Prostate gland (tissue), 2 donors: ENCODE results near the gene FUCA2.

ENCODE experiments used
- POLR2A ChIP-seq: fragments of 450-650 bp; IDR thresholded peaks from one replicate; pipeline ENCODE4 v1.6.1; 2016; ENCODE audit warnings: antibody characterized with exemption, mild to moderate bottlenecking
- POLR2AphosphoS5 ChIP-seq: sonication (generic); formaldehyde crosslinking; IDR thresholded peaks from one replicate; pipeline ENCODE4 v1.6.1; 2017; ENCODE audit warnings: antibody characterized with exemption
- TF ChIP-seq, protein P1 (sequence below), 4 experiments: fragments of 200-600 bp in 2 of 4; fragments of 450-650 bp in 2 of 4; sonication (generic) in 2 of 4; IDR thresholded peaks; 1 replicate in 3 of 4; 2 replicates in 1 of 4; pipeline ENCODE4 v1.5.1; 2016 to 2019; ENCODE audit warnings: antibody characterized with exemption in 4 of 4, mild to moderate bottlenecking in 2 of 4, moderate library complexity in 2 of 4

GRCh38 chr6:143517447-143517773 is 5.9 kb upstream of the FUCA2 start:
- TF ChIP-seq, protein P1, sequence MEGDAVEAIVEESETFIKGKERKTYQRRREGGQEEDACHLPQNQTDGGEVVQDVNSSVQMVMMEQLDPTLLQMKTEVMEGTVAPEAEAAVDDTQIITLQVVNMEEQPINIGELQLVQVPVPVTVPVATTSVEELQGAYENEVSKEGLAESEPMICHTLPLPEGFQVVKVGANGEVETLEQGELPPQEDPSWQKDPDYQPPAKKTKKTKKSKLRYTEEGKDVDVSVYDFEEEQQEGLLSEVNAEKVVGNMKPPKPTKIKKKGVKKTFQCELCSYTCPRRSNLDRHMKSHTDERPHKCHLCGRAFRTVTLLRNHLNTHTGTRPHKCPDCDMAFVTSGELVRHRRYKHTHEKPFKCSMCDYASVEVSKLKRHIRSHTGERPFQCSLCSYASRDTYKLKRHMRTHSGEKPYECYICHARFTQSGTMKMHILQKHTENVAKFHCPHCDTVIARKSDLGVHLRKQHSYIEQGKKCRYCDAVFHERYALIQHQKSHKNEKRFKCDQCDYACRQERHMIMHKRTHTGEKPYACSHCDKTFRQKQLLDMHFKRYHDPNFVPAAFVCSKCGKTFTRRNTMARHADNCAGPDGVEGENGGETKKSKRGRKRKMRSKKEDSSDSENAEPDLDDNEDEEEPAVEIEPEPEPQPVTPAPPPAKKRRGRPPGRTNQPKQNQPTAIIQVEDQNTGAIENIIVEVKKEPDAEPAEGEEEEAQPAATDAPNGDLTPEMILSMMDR (IDR thresholded peaks at IDR 0.05) = no peak
- no peak for TF ChIP-seq POLR2AphosphoS5
- TF ChIP-seq POLR2A = no peak
